HepG2 (cell line): Measurements from ENCODE around the gene ANKRD65. TPM values are rescaled to one million over a fixed set of nuclear protein-coding genes. Genes with fewer than 3 reads are reported as not detected.
A peak's percentile ranks its signal among the peaks of the same experiment; 100 is the strongest.

ENCODE experiments used
- ARID2 ChIP-seq: sonication (generic); formaldehyde crosslinking; IDR thresholded peaks from 2 replicates; pipeline ENCODE4 v1.8.1; 2022; ENCODE audit warnings: mild to moderate bottlenecking, missing genetic modification reagents, borderline replicate concordance
- ARNT ChIP-seq: fragments of 450-650 bp; IDR thresholded peaks from 2 replicates; pipeline ENCODE4 v1.6.1; 2017
- ATRX ChIP-seq: sonication (generic); formaldehyde crosslinking; IDR thresholded peaks from 2 replicates; pipeline ENCODE4 v1.4.0; 2020; ENCODE audit warnings: missing genetic modification reagents, borderline replicate concordance
- BORCS8-MEF2B ChIP-seq: sonication (generic); formaldehyde crosslinking; IDR thresholded peaks from 2 replicates; pipeline ENCODE4 v1.8.0; 2022; ENCODE audit warnings: mild to moderate bottlenecking, missing genetic modification reagents
- CHD4 ChIP-seq: fragments of 200-600 bp; sonication (generic); IDR thresholded peaks from 2 replicates; pipeline ENCODE4 v1.7.0; 2017; ENCODE audit warnings: mild to moderate bottlenecking, low read length, borderline replicate concordance
- GATA4 ChIP-seq: sonication (generic); IDR thresholded peaks from 2 replicates; pipeline ENCODE4 v1.6.1; 2016; ENCODE audit warnings: antibody characterized with exemption, low read depth, borderline replicate concordance
- GLI4 ChIP-seq: sonication (generic); formaldehyde crosslinking; IDR thresholded peaks from 2 replicates; pipeline ENCODE4 v1.5.1; 2020; ENCODE audit warnings: missing genetic modification reagents, mild to moderate bottlenecking, moderate library complexity, borderline replicate concordance
- IKZF4 ChIP-seq: sonication (generic); formaldehyde crosslinking; IDR thresholded peaks from 2 replicates; pipeline ENCODE4 v1.5.1; 2020; ENCODE audit warnings: borderline replicate concordance, mild to moderate bottlenecking, low read depth, missing genetic modification reagents; ENCODE audit errors: not compliant biosample characterization
- KDM5B ChIP-seq: sonication (generic); formaldehyde crosslinking; IDR thresholded peaks from 2 replicates; pipeline ENCODE4 v1.4.0; 2020; ENCODE audit warnings: missing genetic modification reagents, mild to moderate bottlenecking, borderline replicate concordance
- MAFK ChIP-seq, 2 experiments: IDR thresholded peaks in 1 of 2; conservative IDR thresholded peaks in 1 of 2; 2 replicates each; pipeline ENCODE4 v1.6.1; 2011; ENCODE audit warnings: improper control_type of control experiment in 2 of 2, low read length in 2 of 2
- MEIS2 ChIP-seq: sonication (generic); formaldehyde crosslinking; IDR thresholded peaks from 2 replicates; pipeline ENCODE4 v1.9.0; 2021; ENCODE audit warnings: mild to moderate bottlenecking, missing genetic modification reagents
- MIER2 ChIP-seq: IDR thresholded peaks from 2 replicates; pipeline ENCODE4 v1.6.1; 2016; ENCODE audit warnings: missing biosample characterization, missing genetic modification reagents
- NAIF1 ChIP-seq: sonication (generic); formaldehyde crosslinking; IDR thresholded peaks from 2 replicates; pipeline ENCODE4 v1.5.0; 2020; ENCODE audit warnings: mild to moderate bottlenecking, missing genetic modification reagents, borderline replicate concordance
- PITX1 ChIP-seq: sonication (generic); formaldehyde crosslinking; IDR thresholded peaks from 2 replicates; pipeline ENCODE4 v1.5.1; 2020; ENCODE audit warnings: mild to moderate bottlenecking, missing genetic modification reagents
- PLSCR1 ChIP-seq: sonication (generic); formaldehyde crosslinking; IDR thresholded peaks from 2 replicates; pipeline ENCODE4 v1.5.0; 2020; ENCODE audit warnings: missing genetic modification reagents, mild to moderate bottlenecking, borderline replicate concordance
- RNF2 ChIP-seq: fragments of 450-650 bp; conservative IDR thresholded peaks from 2 replicates; pipeline ENCODE4 v1.6.1; 2016; ENCODE audit warnings: low read depth
- SNAPC5 ChIP-seq: sonication (generic); formaldehyde crosslinking; IDR thresholded peaks from 2 replicates; pipeline ENCODE4 v1.8.1; 2023; ENCODE audit warnings: mild to moderate bottlenecking, missing genetic modification reagents, borderline replicate concordance
- SRSF1 ChIP-seq: fragments of 200-400 bp; formaldehyde crosslinking; optimal IDR thresholded peaks from 2 replicates; pipeline ENCODE3; 2017; ENCODE audit warnings: mild to moderate bottlenecking, low read depth, low read length, moderate library complexity
- U2AF2 ChIP-seq: fragments of 200-400 bp; formaldehyde crosslinking; IDR thresholded peaks from 2 replicates; pipeline ENCODE4 v1.6.1; 2017; ENCODE audit warnings: low read depth, mild to moderate bottlenecking, low read length
- ZBTB42 ChIP-seq: sonication (generic); formaldehyde crosslinking; IDR thresholded peaks from 2 replicates; pipeline ENCODE4 v1.5.0; 2020; ENCODE audit warnings: mild to moderate bottlenecking, missing genetic modification reagents
- ZGPAT ChIP-seq: IDR thresholded peaks from 2 replicates; pipeline ENCODE4 v1.6.1; 2016; ENCODE audit warnings: mild to moderate bottlenecking
- ZNF224 ChIP-seq: sonication (generic); formaldehyde crosslinking; IDR thresholded peaks from 2 replicates; pipeline ENCODE4 v1.5.0; 2020; ENCODE audit warnings: mild to moderate bottlenecking, missing genetic modification reagents
- ZNF33B ChIP-seq: sonication (generic); formaldehyde crosslinking; IDR thresholded peaks from 2 replicates; pipeline ENCODE4 v1.5.1; 2020; ENCODE audit warnings: mild to moderate bottlenecking, missing genetic modification reagents
- ZNF543 ChIP-seq: sonication (generic); formaldehyde crosslinking; IDR thresholded peaks from 2 replicates; pipeline ENCODE4 v1.4.0; 2020; ENCODE audit warnings: mild to moderate bottlenecking, missing genetic modification reagents
- ZNF574 ChIP-seq: sonication (generic); formaldehyde crosslinking; IDR thresholded peaks from 2 replicates; pipeline ENCODE4 v1.4.0; 2020; ENCODE audit warnings: missing genetic modification reagents
- ZNF772 ChIP-seq: sonication (generic); formaldehyde crosslinking; IDR thresholded peaks from 2 replicates; pipeline ENCODE4 v1.5.0; 2020; ENCODE audit warnings: mild to moderate bottlenecking, missing genetic modification reagents
- ZNF792 ChIP-seq: IDR thresholded peaks from 2 replicates; pipeline ENCODE4 v1.6.1; 2016
- polyA plus RNA-seq, 8 experiments: library from polyadenylated mRNA; depleted of rRNA in 3 of 8; stranded (reverse) in 7 of 8; unstranded in 1 of 8; fragments of >200 nt; fragmentation: Illumina TruSeq in 4 of 8; extraction: Trizol in 4 of 8; gene quantifications; 2 replicates each; pipeline versions ENCODE4 v1.2.1 to v1.2.3, GENCODE V29; 2011 to 2016; ENCODE audit warnings: low read depth in 4 of 8, missing spikeins in 1 of 8, mixed read lengths in 1 of 8; ENCODE audit not compliant: insufficient read depth in 1 of 8
- total RNA-seq, 5 experiments: library from RNA; depleted of rRNA; stranded (reverse); fragments of >200 nt; fragmentation: Illumina TruSeq; extraction: Trizol; gene quantifications; 2 replicates each; pipeline ENCODE4 v1.2.3, GENCODE V29; 2016; ENCODE audit warnings: low read depth in 1 of 5

Gene ANKRD65
- total and polyA plus RNA-seq, 2 of the 13 experiments (the other 11 are each of a cell fraction or from before 2014, with no cell fraction given): 12.1 to 30.1 TPM

GRCh38 chr1:1421147-1421906 is at the start of gene ANKRD65 (continued):
- TF ChIP-seq PITX1: no peak; the same call in 1 of the 2 replicates
- no peak for TF ChIP-seq ARNT
- no peak for TF ChIP-seq MIER2
- TF ChIP-seq ZNF224 (CRISPR knock-in tag): no peak
- TF ChIP-seq ZNF33B (CRISPR knock-in tag): no peak
- TF ChIP-seq KDM5B (CRISPR knock-in tag): no peak; the same call in 1 of the 2 replicates
- TF ChIP-seq ZNF792: no peak; the same call in 1 of the 2 replicates
- no peak for TF ChIP-seq BORCS8-MEF2B (CRISPR knock-in tag)
- peak; percentile 69; the same call in 1 of the 2 replicates for TF ChIP-seq MEIS2 (CRISPR knock-in tag)
- TF ChIP-seq NAIF1 (CRISPR knock-in tag): no peak
- TF ChIP-seq RNF2: no peak
- no peak for TF ChIP-seq SNAPC5 (CRISPR knock-in tag)
- TF ChIP-seq ZNF772 (CRISPR knock-in tag): no peak
- TF ChIP-seq CHD4: no peak
- TF ChIP-seq ATRX (CRISPR knock-in tag): no peak
- TF ChIP-seq SRSF1: no peak
- TF ChIP-seq U2AF2: no peak
- peak; percentile 34; the same call in 1 of the 2 replicates for TF ChIP-seq GATA4
- no peak; the same call in 1 of the 2 replicates for TF ChIP-seq ZGPAT (CRISPR knock-in tag)
- TF ChIP-seq PLSCR1 (CRISPR knock-in tag): no peak
- TF ChIP-seq ZBTB42 (CRISPR knock-in tag): peak; percentile 39; the same call in 1 of the 2 replicates
- TF ChIP-seq ZNF543 (CRISPR knock-in tag): peak; percentile 85; the same call in 1 of the 2 replicates
- TF ChIP-seq ARID2 (CRISPR knock-in tag): no peak
- TF ChIP-seq IKZF4: no peak
- TF ChIP-seq MAFK (conservative IDR thresholded peaks at IDR 0.05 in 1 of 2, IDR thresholded peaks at IDR 0.05 in 1 of 2; ENCODE audit: low read length in 2 of 2): no peak
- peak; percentile 70 for TF ChIP-seq ZNF574 (CRISPR knock-in tag)
- TF ChIP-seq GLI4 (CRISPR knock-in tag): no peak
